Omental fat pad (tissue), 4 donors: Measurements from ENCODE around the gene CA11. TPM values are rescaled to one million over a fixed set of nuclear protein-coding genes. Genes with fewer than 3 reads are reported as not detected.
A peak's percentile ranks its signal among the peaks of the same experiment; 100 is the strongest.
"Not testable (repeated sequence)": the region's sequence is repeated elsewhere in the genome, so short reads cannot be mapped to it uniquely, and the experiment has no call there.

ENCODE experiments used
- ATAC-seq: fragments of 150-250 bp; one replicate; pipeline ENCODE4 v1.9.1; 2016; ENCODE audit warnings: mild to moderate bottlenecking, moderate library complexity; ENCODE audit not compliant: low FRiP score
- DNase-seq: peaks from one replicate; pipeline ENCODE4 v3.0.0-alpha.2; 2019; ENCODE audit warnings: low spot score
- CTCF ChIP-seq, 3 donors: fragments of 450-650 bp; IDR thresholded peaks; one replicate each; pipeline ENCODE4 v1.5.1; 2016 to 2017; ENCODE audit warnings: antibody characterized with exemption in 3 of 3, mild to moderate bottlenecking in 3 of 3, moderate library complexity in 2 of 3
- total RNA-seq, 4 donors: library from RNA; depleted of rRNA; stranded (reverse); fragments of >200 nt; gene quantifications; one replicate each; pipeline ENCODE4 v1.1.0, GENCODE V29; 2016

The CA11 gene
- total RNA-seq, 4 donors from 2014 or later, result 1.9 to 12.7 (median 5.7) TPM

DNA sequence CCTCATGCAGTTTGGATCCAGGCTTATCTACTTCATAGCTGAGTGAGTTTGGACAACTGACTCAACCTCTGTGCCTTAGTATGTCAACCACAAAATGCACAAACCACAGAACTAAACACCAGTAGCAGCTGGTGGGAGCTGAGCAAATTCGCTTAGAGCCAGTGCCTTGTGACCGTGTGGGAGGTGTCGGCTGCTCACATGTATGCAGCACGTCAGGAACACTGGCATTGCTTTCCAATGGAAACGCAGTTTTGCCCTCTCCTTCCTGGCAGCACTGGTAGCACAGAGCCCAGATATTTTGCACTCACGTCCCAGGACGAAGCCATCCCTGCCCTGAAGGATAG lies 35.1 kb upstream of the CA11 start:
- no peak for TF ChIP-seq CTCF (IDR thresholded peaks at IDR 0.05)
- peak; percentile 33 for ATAC-seq

DNA sequence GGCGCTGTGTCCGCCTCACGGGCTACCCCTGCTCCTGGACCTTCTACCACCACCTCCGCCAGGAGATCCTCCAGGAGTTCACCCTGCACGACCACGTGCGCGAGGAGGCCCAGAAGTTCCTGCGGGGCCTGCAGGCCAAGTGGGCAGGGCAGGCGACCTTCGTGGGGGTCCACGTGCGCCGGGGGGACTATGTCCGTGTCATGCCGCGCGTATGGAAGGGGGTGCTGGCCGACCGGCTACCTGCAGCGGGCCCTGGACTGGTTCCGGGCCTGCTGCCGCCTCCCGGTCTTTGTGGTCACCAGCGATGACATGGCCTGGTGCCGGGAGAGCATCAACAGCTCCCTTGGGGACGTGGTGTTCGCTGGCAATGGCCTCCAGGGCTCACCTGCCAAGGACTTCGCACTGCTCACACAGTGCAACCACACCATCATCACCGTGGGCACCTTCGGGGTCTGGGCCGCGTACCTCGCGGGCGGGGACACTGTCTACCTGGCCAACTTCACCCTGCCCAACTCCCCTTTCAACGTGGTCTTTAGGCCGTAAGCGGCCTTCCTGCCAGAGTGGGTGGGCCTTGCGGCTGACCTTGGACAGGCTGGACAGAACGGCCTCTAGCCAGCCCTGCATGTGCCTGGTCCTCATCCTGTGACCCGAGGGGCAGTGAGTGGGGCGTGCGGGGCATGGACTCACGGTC lies 34.6 kb upstream of the CA11 start:
- ATAC-seq, result peak; percentile 17
- no peak for DNase-seq
- TF ChIP-seq CTCF (IDR thresholded peaks at IDR 0.05), result no peak

More for the DNA sequence above, 35.1 kb upstream of the CA11 start:
- DNase-seq, result no peak

GRCh38 chr19:48680006-48680405 lies 34.0 kb upstream of the CA11 start:
- DNase-seq, result not testable (repeated sequence)

GRCh38 chr19:48678201-48678600 lies 32.2 kb upstream of the CA11 start:
- TF ChIP-seq CTCF (IDR thresholded peaks at IDR 0.05), result no peak
- DNase-seq (no peak), ATAC-seq (no peak)

More at GRCh38 chr19:48680006-48680405, 34.0 kb upstream of the CA11 start:
- not testable (repeated sequence) for ATAC-seq

GRCh38 chr19:48676887-48677286 lies 30.9 kb upstream of the CA11 start:
- no peak for TF ChIP-seq CTCF (IDR thresholded peaks at IDR 0.05)
- ATAC-seq (no peak), DNase-seq (no peak)

- DNase-seq (no peak), ATAC-seq (no peak)
- no peak for TF ChIP-seq CTCF (IDR thresholded peaks at IDR 0.05)
These were observed 30.5 kb upstream of the CA11 start for GRCh38 chr19:48676487-48676886.

GRCh38 chr19:48674921-48675824 lies 29.2 kb upstream of the CA11 start:
- peak in 2 of 3 donors; percentile 27 to 53 for TF ChIP-seq CTCF (IDR thresholded peaks at IDR 0.05)
- DNase-seq, result peak; percentile 64
- ATAC-seq, result peak; percentile 62
